Left hindlimb (tissue), 1 donor: ENCODE measurements around the gene KHDC1.
"Not testable (repeated sequence)": the region's sequence is repeated elsewhere in the genome, so short reads cannot be mapped to it uniquely, and the experiment has no call there.

Source experiments
- DNase-seq: peaks from one replicate; pipeline ENCODE4 v3.0.0-alpha.2; 2018

Gene KHDC1, protein sequence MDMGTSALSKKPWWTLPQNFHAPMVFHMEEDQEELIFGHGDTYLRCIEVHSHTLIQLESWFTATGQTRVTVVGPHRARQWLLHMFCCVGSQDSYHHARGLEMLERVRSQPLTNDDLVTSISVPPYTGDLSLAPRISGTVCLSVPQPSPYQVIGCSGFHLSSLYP

DNA sequence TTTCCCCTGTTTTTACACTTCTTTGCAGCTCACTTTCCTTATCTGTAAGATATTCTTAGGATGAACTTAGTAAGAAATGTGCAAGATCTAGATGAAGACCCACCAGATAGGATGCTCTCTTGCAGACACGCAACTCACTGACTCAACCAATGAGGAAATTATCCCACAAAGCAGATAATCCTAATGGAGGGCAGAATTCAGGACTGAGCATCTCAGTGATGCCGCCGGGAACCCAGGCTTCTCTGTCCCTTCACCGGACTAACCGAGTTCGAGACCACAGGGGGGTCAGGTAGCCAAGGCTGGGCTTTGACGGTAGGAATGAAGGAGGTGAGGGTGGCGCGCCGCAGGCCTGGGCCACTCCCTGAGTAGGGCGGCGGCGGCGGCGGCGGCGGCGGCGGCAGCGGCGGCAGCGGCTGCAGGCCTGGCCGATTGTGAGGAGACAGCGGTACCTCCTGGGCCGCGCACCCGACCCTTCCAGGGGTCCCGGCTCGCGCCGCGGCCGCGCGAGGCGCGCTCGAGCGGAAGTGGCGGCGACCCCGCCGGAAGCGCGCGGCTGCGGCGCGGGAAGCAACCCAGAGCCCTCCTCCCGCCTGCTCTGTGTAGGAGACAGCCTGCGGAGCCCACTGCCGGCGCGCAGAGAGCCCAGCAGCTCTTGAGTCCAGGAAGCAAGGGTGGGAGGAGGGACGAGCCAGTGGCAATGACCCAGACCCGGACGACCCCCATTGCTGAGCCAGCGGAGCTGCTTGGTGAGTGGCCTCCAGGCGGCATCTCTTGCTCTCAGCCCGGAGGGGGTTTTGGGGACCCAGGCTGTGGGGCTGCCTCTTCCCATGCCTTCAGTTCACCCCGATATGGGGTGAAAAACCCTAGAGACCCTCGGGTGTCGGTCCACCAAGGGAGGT lies at the start of gene KHDC1:
TSS of gene KHDC1 (minus strand) at position 526 of the 899 bp plus-strand sequence. CDS start 20,679 bp downstream, outside the sequence.
- DNase-seq = peak; percentile 82

DNA sequence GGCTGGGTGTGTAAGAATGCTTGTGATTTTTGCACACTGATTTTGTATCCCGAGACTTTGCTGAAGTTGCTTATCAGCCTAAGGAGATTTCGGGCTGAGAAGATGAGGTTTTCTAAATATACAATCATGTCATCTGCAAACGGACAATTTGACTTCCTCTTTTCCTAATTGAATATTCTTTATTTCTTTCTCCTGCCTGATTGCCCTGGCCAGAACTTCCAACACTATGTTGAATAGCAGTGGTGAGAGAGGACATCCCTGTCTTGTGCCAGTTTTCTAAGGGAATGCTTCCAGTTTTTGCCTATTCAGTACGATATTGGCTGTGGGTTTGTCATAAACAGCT lies 47.5 kb upstream of the KHDC1 start:
- not testable (repeated sequence) for DNase-seq

- DNase-seq = peak; percentile 84
Measured at GRCh38 chr6:73309785-73310502, 46.9 kb upstream of the KHDC1 start.

DNA sequence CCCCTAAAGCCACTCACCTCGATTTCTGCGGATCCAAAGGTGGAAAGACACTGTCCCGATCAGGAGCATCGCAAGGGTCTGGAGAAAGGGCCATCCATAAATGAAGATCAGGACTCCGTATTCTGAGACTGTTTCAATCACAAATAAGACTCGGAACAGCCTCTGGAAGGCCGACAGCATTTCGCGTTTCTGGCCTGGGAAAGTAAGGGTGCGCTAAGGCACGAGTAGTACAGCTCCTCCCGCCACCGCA lies 46.5 kb upstream of the KHDC1 start:
- no peak for DNase-seq

- no peak for DNase-seq
Measured at GRCh38 chr6:73308712-73309534, 45.9 kb upstream of the KHDC1 start.

DNA sequence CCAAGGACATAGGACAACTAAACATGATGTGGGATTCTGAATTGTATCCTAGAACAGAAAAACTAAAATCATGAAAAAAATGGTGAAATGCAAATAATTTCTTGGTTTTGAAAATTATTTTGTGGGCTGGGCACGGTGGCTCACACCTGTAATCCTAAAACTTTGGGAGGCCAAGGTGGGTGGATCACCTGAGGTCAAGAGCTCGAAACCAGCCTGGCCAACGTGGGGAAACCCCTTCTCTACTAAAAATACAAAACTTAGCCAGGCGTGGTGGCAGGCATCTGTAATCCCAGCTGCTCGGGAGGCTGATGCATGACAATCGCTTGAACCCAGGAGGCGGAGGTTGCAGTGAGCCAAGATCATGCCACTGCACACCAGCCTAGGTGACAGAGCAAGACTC lies 40.8 kb upstream of the KHDC1 start:
- not testable (repeated sequence) for DNase-seq

GRCh38 chr6:73302339-73302738 lies 39.3 kb upstream of the KHDC1 start:
- no peak for DNase-seq

DNA sequence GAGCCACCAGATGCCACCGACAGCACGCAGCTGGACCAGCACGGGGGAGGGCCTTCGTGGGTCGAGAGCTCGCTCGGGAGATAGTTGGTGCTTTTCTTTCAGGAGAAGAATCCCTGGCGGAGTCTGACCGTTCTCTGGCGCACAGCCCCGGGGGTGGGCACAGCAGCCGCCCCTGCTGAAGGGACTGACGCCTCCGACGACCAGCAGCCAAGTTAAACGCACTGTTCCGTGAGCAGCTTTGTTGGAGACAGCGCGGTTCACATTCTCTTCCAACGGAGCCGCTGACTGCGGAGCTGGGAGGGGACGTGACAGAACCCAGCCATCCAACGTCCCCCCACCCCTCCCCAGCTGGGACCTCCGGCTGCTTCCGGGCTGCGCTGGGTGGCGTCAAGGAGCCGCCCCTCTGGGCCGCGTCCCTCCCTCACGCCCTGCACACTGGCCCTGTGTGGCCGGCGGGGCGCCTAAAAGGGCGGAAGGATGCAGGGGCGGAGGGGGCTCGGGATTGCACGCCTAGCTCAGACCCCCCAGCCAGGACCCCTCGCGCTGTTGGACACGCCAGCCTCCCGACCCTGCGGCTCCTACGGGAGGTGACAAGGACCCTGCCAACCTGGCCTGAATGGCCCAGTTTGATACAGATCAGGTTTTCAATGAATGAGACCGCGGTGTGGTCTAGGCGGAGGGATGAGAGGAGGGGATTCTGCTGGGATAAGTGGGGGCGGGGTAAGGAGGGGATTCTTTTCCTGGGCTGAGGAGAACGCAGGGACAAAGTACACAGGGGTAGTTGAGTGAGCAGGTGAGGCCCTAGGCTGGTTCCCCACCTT lies 36.4 kb upstream of the KHDC1 start:
- no peak for DNase-seq

GRCh38 chr6:73293331-73293730 lies 30.3 kb upstream of the KHDC1 start:
- DNase-seq = no peak

DNA sequence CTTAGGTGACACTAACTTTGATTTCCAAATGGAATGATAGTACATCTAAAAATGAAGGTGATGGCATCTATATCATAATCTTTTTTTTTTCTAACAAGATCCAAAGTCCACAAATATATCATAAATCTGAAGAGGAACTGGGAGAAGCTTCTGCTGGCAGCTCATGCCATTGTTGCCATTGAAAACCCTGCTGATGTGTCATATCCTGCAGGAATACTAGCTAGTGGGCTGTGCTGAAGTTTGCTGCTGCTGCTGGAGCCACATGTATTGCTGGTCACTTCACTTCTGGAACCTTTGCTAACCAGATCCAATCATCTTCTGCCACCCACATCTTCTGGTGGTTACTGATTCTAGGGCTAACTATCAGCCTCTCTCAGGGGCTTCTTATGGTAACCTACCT lies 27.4 kb upstream of the KHDC1 start:
- no peak for DNase-seq

- no peak for DNase-seq
Measured at GRCh38 chr6:73286752-73287151, 23.8 kb upstream of the KHDC1 start.

DNA sequence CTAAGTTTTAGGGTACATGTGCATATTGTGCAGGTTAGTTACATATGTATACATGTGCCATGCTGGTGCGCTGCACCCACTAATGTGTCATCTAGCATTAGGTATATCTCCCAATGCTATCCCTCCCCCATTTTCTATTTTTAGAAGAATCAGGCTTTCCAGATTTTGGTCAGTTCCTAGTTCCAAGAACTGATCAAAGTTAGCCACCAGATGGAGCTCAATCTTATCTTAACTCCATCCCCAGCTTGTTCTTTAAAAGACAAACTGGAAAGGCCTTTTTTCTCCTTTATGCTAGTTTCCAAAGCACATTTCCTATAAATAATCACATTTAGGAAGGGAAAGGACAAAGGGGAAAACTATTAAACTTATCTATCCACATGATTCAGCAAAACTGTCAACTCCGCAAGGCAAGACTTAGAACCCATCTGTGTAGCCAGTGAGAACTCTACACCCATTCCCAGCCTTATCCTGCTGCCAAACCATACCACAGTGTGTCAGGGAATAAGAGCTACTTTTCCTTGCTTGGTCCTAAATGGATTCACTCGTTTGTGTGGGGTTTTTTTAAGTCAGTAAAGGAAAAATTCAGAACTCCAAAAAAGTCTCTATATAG lies 22.8 kb upstream of the KHDC1 start:
- DNase-seq = no peak

- DNase-seq = no peak
Measured at GRCh38 chr6:73282871-73283270, 19.9 kb upstream of the KHDC1 start.

DNA sequence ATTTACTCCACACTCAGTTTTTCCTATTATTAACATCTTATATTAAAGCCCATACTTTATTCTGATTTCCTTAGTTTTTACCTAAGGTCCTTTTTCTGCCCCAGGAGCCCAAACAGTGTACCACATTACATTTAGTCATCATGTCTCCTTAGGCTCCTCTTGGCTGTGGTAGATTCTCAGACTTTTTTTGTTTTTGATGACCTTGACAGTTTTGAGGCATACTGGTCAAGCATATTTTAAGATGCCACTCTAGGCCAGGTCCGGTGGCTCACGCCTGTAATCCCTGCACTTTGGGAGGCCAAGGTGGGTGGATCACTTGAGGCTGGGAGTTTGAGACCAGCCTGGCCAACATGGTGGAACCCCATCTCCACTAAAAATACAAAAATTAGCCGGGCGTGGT lies 18.7 kb upstream of the KHDC1 start:
- DNase-seq = not testable (repeated sequence)

DNA sequence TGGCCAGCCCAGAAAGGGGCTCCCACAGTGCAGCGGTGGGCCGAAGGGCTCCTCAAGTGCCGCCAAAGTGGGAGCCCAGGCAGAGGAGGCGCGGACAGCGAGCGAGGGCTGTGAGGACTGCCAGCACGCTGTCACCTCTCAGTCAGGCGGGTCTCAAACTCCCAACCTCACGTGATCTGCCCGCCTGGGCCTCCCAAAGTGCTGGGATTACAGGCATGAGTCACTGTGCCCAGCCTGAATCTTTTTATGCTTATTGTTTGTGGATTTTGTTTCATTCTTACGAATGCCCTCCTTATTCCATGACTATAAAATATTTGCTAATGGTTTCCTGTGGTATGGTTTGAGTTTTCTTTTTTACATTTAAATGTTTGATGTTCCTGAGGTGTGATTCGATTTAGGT lies 6.3 kb upstream of the KHDC1 start:
- DNase-seq = not testable (repeated sequence)

DNA sequence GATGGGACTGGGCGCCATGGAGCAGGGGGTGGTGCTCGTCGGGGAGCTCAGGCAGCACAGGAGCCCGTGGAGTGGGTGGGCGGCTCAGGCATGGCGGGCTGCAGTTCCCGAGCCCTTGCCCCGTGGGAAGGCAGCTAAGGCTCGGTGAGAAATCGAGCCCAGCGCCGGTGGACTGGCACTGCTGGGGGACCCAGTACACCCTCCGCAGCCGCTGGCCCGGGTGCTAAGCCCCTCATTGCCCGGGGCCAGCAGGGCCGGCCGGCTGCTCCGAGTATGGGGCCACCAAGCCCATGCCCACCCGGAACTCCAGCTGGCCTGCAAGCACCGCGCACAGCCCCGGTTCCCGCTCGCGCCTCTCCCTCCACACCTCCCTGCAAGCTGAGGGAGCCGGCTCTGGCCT lies 5.9 kb upstream of the KHDC1 start:
- DNase-seq = not testable (repeated sequence)

GRCh38 chr6:73264446-73264845 lies 1.4 kb upstream of the KHDC1 start:
- no peak for DNase-seq

GRCh38 chr6:73263570-73263909 lies 544 bp upstream of the KHDC1 start:
- no peak for DNase-seq

GRCh38 chr6:73258721-73259120 lies 4.3 kb downstream of the KHDC1 start:
- DNase-seq = no peak

GRCh38 chr6:73254323-73254722 lies 8.7 kb downstream of the KHDC1 start:
- not testable (repeated sequence) for DNase-seq

DNA sequence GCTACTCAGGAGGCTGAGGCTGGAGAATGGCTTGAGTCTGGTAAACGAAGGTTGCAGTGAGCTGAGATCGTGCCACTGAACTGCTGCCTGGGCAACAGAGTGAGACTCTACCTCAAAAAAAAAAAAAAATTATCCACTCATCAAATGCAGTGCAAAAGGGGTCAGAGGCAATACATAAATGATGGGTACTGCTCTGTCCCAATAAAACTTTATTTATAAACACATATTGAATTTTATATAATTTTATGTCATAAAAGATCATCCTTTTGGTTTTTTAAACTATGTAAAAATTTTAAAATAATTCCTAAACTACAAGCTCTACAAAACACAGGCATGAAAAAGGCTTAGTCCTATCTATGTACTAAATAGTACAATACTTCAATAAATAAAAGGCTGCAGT lies 10.3 kb downstream of the KHDC1 start:
- no peak for DNase-seq

GRCh38 chr6:73250016-73250415 lies 13.0 kb downstream of the KHDC1 start:
- DNase-seq = no peak
